ENCODE results near the gene ELL2.
"Not testable (repeated sequence)": the region's sequence is repeated elsewhere in the genome, so short reads cannot be mapped to it uniquely, and the experiment has no call there.

The ELL2 gene

DNA sequence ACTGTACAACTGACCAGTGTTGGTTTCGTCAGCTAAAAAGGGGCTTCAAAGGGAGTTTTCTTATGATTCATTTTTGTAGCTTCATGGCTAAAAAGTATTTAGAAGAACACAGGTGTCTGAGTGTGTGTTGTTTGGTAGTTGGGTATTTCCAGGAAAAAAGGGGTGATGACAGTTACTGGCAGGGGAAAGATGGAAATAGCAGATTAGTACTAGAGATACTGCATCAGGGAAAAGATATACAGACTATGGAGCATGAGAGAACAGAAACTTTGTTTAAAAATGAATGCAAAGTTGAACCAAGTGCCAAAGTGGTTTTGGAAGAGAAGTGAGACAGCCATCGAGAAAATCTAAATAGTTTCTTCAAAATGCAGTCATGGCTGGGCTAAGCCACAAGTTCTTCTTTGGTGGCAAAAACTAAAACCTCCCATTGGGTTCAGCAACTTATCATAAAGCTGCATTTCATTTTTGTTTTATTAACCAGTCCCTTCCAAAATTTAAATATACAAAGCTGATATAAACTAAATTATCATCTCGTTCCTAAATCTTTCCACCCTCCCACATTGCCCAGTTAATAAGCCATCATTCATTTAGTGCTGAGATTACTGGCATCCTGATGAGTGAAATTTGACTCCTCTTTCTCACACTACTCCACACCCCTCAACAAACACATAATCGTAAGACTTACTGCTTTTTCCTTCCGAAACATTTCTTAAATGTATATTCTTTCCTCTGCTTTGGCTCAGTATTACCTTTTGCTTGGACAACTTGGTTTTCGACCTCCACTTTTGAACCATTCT, 33.5 kb downstream of the ELL2 start:
- DNase-seq, result no peak

DNA sequence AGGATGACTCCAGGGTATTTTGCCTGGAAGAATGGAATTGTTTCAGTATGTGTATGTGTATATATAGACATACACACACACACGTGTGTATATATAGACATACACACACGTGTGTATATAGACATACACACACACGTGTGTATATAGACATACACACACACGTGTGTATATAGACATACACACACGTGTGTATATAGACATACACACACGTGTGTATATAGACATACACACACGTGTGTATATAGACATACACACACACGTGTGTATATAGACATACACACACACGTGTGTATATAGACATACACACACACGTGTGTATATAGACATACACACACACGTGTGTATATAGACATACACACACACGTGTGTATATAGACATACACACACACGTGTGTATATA, 34.4 kb downstream of the ELL2 start:
- not testable (repeated sequence) for DNase-seq

DNA sequence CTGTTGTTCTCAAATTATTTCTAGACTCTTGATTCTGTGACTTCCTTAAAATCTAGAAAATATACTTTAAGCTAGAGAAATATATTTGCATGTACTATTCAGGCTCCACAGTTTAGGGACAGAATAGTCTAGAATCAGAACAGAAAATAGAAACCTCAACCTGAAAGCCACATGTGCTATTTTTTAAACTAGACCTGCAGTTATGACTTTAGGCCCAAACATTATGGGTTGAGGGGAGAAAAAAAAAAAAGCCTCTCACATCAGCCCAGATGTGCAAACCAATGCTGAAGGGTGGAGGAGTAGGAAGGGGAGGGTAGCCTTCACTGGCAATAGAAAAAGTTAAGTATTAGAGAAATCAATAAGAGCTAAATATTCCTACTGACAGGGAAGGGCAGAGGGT, 35.7 kb downstream of the ELL2 start:
- DNase-seq, result no peak

DNA sequence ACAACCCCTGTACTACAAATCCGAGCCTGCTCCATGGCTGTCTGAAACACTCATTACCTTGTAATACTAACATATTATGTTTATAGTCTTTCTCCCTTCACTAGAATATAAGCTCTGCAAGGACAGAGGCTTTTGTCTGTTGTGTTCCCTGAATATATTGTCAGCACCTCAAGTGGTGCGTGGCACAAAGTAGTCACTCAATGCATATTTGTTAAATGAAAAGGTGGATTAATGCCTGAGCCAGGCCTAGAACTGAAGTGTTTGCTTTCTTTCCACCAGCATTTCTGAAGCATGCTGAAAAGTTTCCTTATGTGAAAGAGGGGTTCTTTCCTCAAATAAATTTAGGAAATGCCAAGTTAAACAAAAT, 36.3 kb downstream of the ELL2 start:
- no peak for DNase-seq

DNA sequence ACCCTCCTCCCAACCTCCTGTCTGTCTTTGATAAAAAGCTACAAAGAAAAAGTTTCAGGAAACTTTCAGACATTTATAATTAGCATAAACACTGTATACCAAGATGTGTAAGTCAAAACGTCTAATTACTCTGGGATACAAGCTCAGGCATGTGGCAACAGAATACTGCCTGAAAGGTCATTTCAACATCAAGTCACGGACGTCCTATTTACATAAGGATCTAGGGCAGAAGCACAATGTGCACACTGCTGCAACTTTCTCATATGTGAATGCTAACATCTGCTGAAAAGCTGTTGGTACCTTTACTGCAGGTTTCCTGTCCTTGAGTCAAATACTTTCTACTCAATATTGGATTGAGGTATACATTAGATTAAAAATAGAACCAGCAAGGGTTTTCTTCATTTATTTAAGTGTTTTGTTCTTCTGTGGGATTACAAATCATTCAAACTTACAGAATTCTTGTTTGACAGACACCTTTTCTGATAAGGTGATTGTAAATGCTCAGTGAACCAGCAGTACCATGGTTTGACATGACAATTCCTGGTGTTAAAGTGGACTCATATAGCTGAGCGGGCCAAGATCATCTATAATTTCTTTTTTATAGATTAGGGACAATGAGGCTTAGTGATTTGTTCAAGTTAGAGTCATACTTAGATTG, 36.8 kb downstream of the ELL2 start:
- no peak for DNase-seq

DNA sequence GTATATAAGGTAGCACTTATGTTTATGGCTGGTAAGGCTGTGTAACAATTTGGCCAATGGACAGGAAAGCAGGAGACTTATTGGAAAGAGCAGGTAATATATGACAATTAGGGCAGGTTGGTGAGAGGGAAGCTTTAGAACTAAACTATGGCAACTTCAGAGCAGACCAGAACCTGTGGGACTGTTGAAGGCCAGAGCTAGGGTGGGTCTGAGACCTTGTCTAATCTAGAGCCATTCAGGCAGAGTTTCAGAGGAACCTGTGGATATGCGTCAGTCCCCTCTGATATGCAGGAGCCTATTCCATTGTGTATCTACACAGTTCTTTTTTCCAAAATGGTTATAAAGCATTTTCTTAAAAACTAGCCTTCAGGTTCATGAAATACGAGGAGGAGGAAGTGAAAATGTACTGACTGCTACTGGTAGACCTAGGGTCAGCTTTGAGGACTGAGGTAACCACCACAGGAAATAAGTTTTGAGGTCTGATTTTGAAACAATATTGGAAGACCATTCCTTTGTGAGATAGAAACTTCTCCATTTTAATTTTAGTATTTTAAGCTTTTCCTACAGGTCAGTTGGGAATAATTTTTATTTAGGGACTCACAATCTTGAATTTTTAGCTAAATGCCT, 37.6 kb downstream of the ELL2 start:
- no peak for DNase-seq

DNA sequence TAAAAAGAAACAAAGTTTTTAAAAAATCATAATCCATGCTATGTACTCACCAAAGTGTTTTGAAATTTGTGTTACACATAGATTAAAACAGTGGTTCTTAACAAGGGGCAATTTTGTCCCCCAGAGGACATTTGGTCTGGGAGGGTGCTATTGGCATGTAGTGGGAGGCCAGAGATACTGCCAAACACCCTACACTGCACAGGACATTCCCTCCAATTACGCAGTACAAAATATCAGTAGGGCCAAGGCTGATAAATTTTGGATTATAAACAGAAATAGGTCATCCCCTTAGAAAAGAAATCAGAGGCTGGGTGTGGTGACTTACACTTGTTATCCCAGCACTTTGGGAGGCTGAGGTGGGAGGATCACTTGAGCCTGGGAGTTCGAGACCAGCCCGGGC, 38.9 kb downstream of the ELL2 start:
- no peak for DNase-seq

DNA sequence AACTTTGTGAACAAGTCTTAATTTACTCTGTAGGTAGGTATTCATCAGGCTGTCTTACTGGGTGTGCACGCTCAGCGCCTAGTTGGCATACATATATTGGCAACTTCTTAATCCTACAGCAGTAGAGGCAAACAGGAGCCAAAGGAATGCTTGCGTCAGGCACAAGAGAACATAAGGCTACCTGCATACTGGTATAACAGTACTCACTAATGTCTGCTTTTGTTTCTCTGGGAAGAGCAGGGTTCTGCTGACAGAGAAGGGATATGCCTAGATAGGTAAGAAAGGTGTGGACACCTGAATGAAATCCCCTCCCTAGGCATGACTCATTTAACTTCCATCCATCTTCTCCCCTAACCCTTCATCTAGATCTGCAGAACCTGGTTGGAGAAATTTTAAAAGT, 40.1 kb downstream of the ELL2 start:
- DNase-seq, result no peak

DNA sequence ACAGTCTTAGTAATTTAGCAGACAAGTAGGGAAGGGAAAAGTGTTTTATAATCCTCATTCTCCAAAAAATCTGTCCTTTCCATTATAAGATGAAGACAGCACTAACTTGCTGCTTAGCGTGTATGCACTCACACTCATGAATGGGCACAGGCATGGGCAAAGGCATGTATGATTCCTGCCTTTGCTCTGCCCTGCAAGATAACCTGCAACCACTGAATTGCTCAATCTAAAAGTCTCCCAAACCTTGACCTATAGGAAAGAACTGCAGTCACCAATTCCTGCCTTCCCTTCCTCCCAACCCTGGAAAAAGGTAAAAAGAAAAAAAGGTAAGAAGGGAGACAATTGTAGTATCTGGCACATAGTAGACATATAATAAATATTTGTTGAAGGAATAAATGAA, 40.8 kb downstream of the ELL2 start:
- no peak for DNase-seq

DNA sequence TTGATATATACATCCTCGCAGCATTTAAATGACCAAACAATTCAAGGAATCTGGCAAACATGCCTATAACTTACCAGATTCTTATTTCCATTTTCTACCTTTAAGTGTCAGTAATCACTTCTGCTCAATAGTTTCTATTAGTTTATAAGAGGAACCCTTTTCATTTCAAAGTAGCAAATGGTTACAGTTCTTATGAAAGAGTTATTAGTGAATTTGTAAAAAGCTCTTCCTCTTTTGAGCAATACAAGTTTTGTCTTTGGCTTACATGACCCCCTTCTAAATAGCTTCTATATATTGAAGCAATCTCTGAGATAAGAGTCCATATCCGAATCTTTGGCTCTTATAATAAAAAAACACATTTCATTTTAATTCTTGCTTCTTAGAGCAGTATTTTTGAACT, 42.0 kb downstream of the ELL2 start:
- DNase-seq, result no peak

DNA sequence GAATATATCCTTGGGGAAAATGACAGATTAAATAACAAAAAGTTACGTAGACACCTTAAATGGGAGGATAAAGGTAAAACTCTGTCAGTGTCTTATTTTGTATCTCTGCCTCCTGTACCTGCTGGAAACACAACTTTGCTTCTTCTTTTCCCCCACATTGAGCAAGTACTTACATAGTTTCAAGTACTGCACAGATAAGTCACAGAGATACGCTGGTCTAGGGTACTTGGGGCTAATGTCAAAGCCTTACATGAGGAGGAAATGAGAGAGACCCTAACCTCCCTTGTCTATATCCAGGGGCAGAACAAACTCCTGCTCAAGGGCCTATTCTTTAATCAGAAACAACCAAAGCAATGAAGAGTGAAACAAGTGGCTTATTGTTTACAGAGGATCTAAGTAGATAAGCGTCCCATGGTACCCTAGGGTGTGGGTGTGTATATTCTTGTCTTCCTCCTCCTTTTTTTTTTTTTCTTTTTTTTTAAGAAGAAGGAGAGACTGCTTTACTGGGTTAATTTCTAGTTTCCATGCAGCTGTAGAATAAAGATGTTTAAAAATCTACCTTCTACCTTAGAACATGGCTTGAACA, 43.1 kb downstream of the ELL2 start:
- no peak for DNase-seq

DNA sequence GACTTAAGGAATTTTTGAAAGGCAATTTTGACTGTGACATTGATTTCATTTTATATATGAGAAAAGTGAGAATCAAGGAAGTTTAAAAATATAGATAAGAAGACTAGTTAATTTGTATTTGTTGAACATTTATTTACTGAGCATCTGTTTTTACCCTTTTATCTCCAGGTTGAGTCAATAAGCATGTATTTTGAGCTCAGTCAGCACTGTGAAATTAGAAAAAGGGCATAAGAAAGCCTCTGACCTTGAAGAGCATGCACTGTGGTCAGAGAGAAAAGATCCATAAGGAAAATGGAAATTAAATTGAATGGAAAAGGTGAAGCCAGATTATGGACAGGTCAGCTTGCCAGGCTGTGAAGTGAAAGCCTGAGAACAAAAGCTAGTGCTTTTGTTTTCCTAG, 44.4 kb downstream of the ELL2 start:
- no peak for DNase-seq

DNA sequence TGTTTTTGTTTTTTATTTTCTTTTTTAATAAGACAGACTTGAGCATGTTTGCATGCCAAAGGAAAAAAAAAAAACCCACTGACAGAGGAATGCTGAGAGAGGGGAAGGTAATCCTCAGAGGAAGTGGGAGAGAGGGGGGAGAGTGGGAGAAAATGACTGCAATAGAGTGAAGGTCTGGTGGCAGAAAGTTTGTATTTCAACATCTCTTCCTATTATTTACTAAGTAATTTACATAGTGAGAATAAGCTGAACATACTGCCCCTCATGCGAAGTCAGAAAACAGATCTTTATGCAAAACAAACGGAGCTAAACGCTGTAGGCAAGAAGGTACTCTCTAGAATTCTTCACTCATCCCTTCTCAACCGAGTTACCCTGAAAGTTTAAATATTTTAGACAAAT, 45.0 kb downstream of the ELL2 start:
- DNase-seq, result no peak

DNA sequence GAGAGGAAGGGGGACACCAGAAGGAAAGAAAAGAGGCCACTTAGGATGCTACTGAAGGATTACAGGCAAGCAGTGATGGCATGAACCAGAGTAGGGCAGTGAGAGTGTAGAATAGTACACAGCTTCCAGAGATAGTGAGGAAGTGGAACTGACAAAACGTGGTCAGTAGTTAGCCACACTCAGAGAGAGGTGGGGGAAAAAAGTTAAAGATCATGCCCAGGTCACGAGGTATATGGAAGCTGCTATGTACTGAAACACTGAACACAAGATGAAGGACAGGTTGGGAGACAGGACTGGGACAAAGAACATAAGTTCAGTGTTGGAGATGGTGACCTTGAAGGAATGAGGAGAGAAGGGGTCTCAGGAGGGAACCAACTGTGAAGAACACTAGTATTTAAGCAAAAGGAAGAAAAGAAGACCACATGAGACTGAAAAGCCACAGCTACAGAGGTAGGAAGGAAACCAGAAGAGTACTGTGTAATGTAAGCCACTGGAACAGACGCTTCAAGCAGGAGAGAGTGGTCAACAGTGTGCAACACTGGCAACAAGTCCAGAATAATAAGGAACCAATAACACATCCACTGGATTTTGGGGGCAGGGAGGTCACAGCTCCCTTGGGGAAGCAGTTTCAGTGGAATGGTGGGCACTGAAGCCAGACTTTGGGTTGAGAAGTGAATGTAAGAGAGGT, 45.5 kb downstream of the ELL2 start:
- no peak for DNase-seq

DNA sequence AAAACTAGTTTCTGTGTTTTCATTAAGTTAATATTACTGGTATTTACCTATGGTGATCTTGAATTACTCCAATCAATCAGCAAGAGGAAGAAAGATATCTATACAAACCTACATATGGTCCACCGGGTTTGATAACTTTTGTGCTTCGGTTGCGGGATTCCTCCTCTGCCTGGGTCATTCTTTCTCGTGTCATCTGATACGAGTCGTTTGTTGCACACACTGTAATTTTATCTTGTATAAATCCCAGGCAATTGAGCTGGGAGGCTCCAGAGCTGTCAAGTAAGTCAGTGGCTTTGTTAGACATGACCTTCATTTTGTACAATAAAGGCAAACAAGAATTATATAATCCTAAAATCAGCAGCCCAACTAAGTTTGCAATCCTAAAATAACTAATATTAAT, 48.0 kb downstream of the ELL2 start:
- DNase-seq, result no peak

DNA sequence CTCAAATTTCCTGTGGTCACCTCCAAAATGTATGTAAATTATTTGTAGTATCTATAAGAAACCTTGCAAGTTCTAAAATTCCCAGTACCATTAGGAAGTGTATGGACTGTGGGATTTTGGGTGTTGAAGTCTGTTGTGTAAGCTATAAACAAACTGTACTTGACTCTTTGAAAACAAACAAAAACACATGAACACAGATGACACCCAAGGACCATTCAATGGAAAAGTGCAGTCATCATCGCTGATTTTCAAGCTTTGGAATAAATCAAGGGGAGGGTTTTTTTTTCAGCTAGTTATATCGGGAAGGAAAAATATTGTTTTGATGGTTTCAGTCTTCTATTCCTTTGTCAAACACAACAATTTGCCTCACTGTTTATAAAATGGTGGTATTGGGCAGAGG, 49.6 kb downstream of the ELL2 start:
- DNase-seq, result no peak

DNA sequence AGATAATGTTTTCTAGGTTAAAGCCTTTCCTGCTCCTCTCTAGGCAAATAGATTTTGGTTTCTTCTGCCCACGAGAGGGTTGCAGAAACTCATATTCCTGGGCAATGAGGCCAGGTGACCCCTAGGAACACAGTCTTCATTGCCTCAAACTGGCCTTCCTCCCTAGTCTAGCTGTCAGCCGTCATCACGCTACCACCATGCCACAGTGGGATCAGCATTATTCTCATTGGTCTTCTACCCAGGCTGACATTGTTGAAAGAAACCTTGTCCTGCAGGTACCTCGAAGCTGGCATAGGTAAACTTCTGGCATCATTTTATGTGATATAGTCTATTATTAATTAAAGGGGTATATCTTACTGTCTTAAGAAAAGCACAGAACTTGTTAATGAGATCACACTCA, 51.1 kb downstream of the ELL2 start:
- DNase-seq, result no peak

DNA sequence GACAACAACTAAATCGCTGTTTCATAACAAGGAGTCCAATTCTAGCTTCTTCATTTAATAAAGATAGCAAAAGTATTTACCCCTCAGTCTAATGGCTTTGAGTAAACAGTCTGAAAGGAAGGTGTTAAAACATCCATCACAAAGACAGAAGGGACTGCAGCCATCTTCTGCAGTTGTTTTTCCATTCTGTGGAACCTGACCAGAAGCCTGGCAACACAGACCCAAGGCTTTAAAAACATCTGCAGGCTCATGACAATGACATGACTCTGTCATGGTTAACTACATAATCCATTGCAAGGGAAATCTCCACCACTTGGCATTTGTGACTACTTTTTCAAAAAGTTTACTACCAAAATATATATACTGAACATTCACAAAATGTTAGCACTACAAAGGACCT, 51.9 kb downstream of the ELL2 start:
- DNase-seq, result no peak

DNA sequence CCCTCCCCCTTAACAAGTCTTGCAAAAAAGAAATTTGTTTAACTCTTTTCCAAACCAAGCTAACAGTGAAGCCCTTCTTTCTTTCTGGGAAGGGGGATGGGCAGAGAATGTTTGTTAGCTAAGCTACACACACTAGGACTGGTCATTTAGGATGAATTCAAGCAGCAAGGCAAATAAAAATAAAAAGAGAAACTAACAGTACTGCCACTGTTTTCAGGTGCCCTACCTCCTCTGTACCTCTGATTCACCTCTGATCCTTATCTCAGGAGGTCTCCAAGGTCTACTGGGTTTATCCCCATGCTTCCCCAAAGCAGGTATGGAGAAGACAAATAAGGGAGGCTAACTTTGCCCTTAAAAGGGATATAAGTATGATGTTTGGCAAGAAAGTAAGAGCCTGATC, 52.9 kb downstream of the ELL2 start:
- no peak for DNase-seq

DNA sequence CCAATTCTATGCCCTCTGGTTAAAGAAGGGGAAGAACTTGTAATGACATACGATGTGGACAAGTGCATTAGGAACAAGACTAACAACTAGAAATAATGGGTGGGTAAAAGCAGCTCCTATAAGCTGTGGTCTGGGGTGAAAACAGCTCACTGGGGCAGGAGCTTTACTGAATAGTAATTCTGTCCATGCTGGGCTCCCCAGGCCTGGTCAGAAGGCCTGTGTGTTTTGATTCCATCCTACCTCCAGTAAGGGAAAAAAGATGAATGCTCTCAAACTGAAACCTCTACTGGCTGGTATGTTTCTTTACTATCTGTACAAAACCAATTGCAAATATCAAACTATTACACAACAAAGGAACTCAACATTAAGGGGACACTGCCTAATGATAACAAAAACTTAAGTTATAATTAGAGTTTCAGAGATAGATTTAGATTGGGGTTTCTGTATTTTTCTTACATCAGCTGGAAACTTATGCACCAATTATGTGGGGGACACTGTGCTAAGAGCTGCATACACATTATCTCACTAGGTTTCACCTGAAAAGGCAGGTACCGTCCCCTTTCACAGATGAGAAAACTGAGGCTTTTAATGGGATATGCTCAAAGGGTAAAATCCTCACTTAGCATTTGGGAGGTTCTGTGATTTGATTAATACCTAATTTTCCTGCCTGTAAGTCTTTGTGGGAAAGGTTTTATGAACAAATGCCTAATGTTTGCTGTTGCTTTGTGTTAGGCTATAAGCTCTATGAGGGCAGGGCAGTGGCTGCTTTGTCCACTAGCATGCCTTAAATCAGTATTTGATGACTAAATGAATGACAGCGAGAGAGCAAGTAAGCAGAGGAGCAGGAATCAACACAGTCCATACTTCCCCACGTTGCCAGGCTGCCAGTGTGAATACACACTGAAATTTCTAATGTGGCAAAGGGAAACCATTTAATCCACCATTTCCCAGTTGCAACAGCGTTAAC, 53.6 kb downstream of the ELL2 start:
- no peak for DNase-seq

DNA sequence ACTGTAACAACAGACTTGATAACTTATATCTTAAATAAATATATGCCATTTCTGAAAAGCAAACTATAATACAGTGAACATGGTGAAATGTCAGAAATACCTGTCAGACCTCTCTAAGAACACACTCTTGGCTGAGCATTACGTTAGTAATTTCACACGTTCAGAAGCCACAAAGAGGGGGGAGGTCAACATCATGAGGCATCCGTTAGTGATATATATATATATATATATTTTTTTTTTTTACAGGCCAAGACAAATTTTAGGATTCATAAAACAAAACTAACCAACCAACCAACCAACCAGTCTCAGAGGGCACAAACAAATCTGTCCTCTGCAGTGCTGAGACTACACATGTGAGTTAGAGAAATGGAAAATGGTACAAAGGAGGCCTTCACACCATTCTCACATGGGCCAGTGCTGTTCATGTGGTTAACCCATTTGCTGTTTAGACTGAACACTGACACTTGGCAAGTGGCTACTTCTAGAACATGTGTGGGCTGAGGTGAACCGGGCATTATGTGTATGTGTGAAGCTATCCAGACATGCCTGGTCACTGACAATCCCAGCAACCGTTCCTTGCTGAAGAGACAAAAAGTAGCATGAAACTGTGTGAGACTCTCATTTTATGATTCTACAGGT, 54.5 kb downstream of the ELL2 start:
- no peak for DNase-seq

DNA sequence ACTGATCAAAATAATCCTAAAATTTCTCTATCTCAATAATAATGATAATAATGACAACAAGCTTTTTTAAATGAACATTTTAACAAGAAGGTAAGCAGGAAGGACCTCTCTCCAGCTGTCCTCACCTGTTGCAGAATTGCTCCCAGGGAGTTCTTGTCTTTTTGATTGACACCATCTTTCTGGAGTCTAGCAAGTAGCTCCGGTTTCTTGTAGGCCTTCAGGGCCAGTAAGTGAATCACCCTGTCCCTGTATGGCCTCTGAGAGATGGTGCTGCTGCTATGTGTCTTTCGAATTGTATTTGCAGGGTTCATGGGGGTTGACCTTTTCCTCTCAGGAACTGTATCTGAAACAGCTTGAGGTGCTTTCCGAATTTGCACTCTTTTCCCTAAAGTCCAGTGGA, 55.3 kb downstream of the ELL2 start:
- DNase-seq, result not testable (repeated sequence)

All from NCI-H2029 treated with DMSO at 0.1 percent for 48 hours (cell line).